HepG2 (cell line): ENCODE measurements around the gene KLF7. TPM values are rescaled to one million over a fixed set of nuclear protein-coding genes. Genes with fewer than 3 reads are reported as not detected.

Experiments
- ATAC-seq: fragments of 200-7000 bp; cut with Tn5 transposase; 3 replicates; pipeline ENCODE4 v1.9.1; 2020; ENCODE audit warnings: mild to moderate bottlenecking, moderate library complexity
- BruUV-seq: library from RNA; stranded (reverse); fragments of 400-500 nt; replicated peaks from 2 replicates; lab custom pipeline; 2021; lab: Mats Ljungman, UMichigan
- CTCF ChIA-PET: fragments of 300-600 bp; formaldehyde crosslinking; extraction: SDS; loops from one replicate; lab custom pipeline; 2021; ENCODE audit warnings: low total read pairs, inconsistent platforms, low intra/inter-chr PET ratio; lab: Yijun Ruan, JAX
- POLR2A ChIA-PET: fragments of 350-600 bp; sonication (Branson Sonifier 250); formaldehyde crosslinking; loops from one replicate; lab custom pipeline; 2020; ENCODE audit warnings: antibody characterized with exemption, inconsistent platforms; lab: Yijun Ruan, JAX
- DNase-seq: peaks from one replicate; pipeline ENCODE4 v3.0.0-alpha.2; 2015; ENCODE audit warnings: low spot score
- FAIRE-seq: peaks from 3 replicates; lab custom pipeline; 2011; peaks lifted over from hg19 to GRCh38; lab: Jason Lieb, UNC
- H2AFZ ChIP-seq: one replicate; pipeline ENCODE4 v1.6.1; 2011; ENCODE audit warnings: low read length, inconsistent platforms
- H3K27ac ChIP-seq: fragments of 300-600 bp; 3 replicates; pipeline ENCODE4 v1.8.0; 2011; ENCODE audit warnings: mixed run types, mild to moderate bottlenecking, mixed read lengths, low read length, inconsistent platforms; ENCODE audit not compliant: insufficient read depth; ENCODE audit errors: extremely low read length
- H3K27me3 ChIP-seq, 2 experiments: fragments of 200-600 bp in 1 of 2; 2 replicates in 1 of 2; 3 replicates in 1 of 2; pipeline versions ENCODE4 v1.6.0 to v1.8.0; 2011; ENCODE audit warnings: low read length in 2 of 2, mild to moderate bottlenecking in 2 of 2, moderate library complexity in 2 of 2, inconsistent platforms in 1 of 2; ENCODE audit not compliant: insufficient read depth in 2 of 2, control insufficient read depth in 1 of 2
- H3K36me3 ChIP-seq, 2 experiments: fragments of 200-600 bp in 1 of 2; replicated peaks in 1 of 2; 2 replicates in 1 of 2; 3 replicates in 1 of 2; pipeline versions ENCODE4 v1.5.1 to v1.8.0; 2011; ENCODE audit warnings: low read length in 2 of 2, inconsistent platforms in 1 of 2; ENCODE audit not compliant: insufficient read depth in 2 of 2, control insufficient read depth in 1 of 2
- H3K4me1 ChIP-seq: 2 replicates; pipeline ENCODE4 v1.5.1; 2012; ENCODE audit warnings: low read length, inconsistent platforms; ENCODE audit not compliant: insufficient read depth
- H3K4me2 ChIP-seq: 2 replicates; pipeline ENCODE4 v1.6.0; 2011; ENCODE audit warnings: low read depth, low read length, inconsistent platforms
- H3K4me3 ChIP-seq, 3 experiments: fragments of 200-600 bp in 1 of 3; sonication (generic), shearing (Covaris generic) in 1 of 3; replicated peaks in 1 of 3; 2 replicates each; pipeline ENCODE4 v1.5.1; 2011 to 2016; ENCODE audit warnings: low read length in 3 of 3, inconsistent platforms in 2 of 3, low read depth in 2 of 3, mild to moderate bottlenecking in 2 of 3, control low read depth in 1 of 3, mixed read lengths in 1 of 3; ENCODE audit not compliant: insufficient read depth in 1 of 3
- H3K79me2 ChIP-seq: one replicate; pipeline ENCODE4 v1.6.1; 2011; ENCODE audit warnings: low read length, inconsistent platforms; ENCODE audit not compliant: insufficient read depth
- H3K9ac ChIP-seq: 2 replicates; pipeline ENCODE4 v1.6.0; 2011; ENCODE audit warnings: mild to moderate bottlenecking, low read depth, low read length, inconsistent platforms; ENCODE audit not compliant: insufficient read depth
- H3K9me3 ChIP-seq: 2 replicates; pipeline ENCODE4 v1.5.1; 2012; ENCODE audit warnings: mild to moderate bottlenecking, low read length
- H4K20me1 ChIP-seq: 2 replicates; pipeline ENCODE4 v1.6.0; 2011; ENCODE audit warnings: inconsistent platforms, mild to moderate bottlenecking, low read length, moderate library complexity; ENCODE audit not compliant: insufficient read depth
- ATF1 ChIP-seq: IDR thresholded peaks from 2 replicates; pipeline ENCODE4 v1.6.1; 2016; ENCODE audit warnings: mild to moderate bottlenecking, control low read depth
- CEBPG ChIP-seq: IDR thresholded peaks from 2 replicates; pipeline ENCODE4 v1.6.1; 2016
- DNMT3B ChIP-seq: conservative IDR thresholded peaks from 2 replicates; pipeline ENCODE4 v1.6.1; 2016; ENCODE audit warnings: missing biosample characterization, control low read depth
- GTF2F1 ChIP-seq: fragments of 150-350 bp; IDR thresholded peaks from 2 replicates; pipeline ENCODE4 v1.6.1; 2014; ENCODE audit warnings: low read length
- GTF3A ChIP-seq: sonication (generic); formaldehyde crosslinking; conservative IDR thresholded peaks from 2 replicates; pipeline ENCODE4 v1.4.0; 2020; ENCODE audit warnings: mild to moderate bottlenecking, missing genetic modification reagents
- KLF15 ChIP-seq: sonication (generic); formaldehyde crosslinking; IDR thresholded peaks from 2 replicates; pipeline ENCODE4 v1.8.1; 2023; ENCODE audit warnings: borderline replicate concordance, mild to moderate bottlenecking, inconsistent platforms, missing genetic modification reagents, mixed read lengths
- NAIF1 ChIP-seq: sonication (generic); formaldehyde crosslinking; IDR thresholded peaks from 2 replicates; pipeline ENCODE4 v1.5.0; 2020; ENCODE audit warnings: mild to moderate bottlenecking, missing genetic modification reagents, borderline replicate concordance
- NR2C2 ChIP-seq: sonication (generic); formaldehyde crosslinking; IDR thresholded peaks from 2 replicates; pipeline ENCODE4 v1.4.0; 2020; ENCODE audit warnings: missing genetic modification reagents, mild to moderate bottlenecking, moderate library complexity, borderline replicate concordance
- RORA ChIP-seq: sonication (generic); formaldehyde crosslinking; IDR thresholded peaks from 2 replicates; pipeline ENCODE4 v1.5.0; 2020; ENCODE audit warnings: mild to moderate bottlenecking, missing genetic modification reagents, moderate library complexity
- SCMH1 ChIP-seq: sonication (generic); formaldehyde crosslinking; IDR thresholded peaks from 2 replicates; pipeline ENCODE4 v1.9.0; 2021; ENCODE audit warnings: missing genetic modification reagents, mild to moderate bottlenecking, borderline replicate concordance
- SMAD1 ChIP-seq: sonication (generic); formaldehyde crosslinking; IDR thresholded peaks from 2 replicates; pipeline ENCODE4 v1.4.0; 2020; ENCODE audit warnings: missing genetic modification reagents, low read depth, mild to moderate bottlenecking, borderline replicate concordance
- TEAD3 ChIP-seq: optimal IDR thresholded peaks from 2 replicates; pipeline ENCODE3; 2016; ENCODE audit warnings: borderline replicate concordance
- TRIM24 ChIP-seq: sonication (generic); formaldehyde crosslinking; IDR thresholded peaks from 2 replicates; pipeline ENCODE4 v1.8.0; 2022; ENCODE audit warnings: mild to moderate bottlenecking, missing genetic modification reagents
- ZMYM2 ChIP-seq: sonication (generic); formaldehyde crosslinking; IDR thresholded peaks from 2 replicates; pipeline ENCODE4 v1.8.0; 2022; ENCODE audit warnings: mild to moderate bottlenecking, missing genetic modification reagents
- ZNF766 ChIP-seq: sonication (generic); formaldehyde crosslinking; IDR thresholded peaks from 2 replicates; pipeline ENCODE4 v1.5.0; 2020; ENCODE audit warnings: missing genetic modification reagents, borderline replicate concordance
- WGBS: methylation state at CpG from one replicate; pipeline ENCODE4 v1.1.6; 2017; ENCODE audit warnings: low lambda C conversion rate; 5-methylcytosine and 5-hydroxymethylcytosine counted together
- in situ Hi-C: cut with HindIII; loops from 2 replicates; pipeline ENCODE4 v1.10.0; 2017; ENCODE audit warnings: low pct_unique_long_range_greater_than_20kb; ENCODE audit not compliant: extremely low pct_ligation_motif_present
- intact Hi-C: fragments of 100-400 bp; cut with micrococcal nuclease; formaldehyde crosslinking; loops from one replicate; pipeline ENCODE4 v1.10.0; 2022; ENCODE audit not compliant: unreplicated experiment
- polyA plus RNA-seq, 8 experiments: library from polyadenylated mRNA; depleted of rRNA in 3 of 8; stranded (reverse) in 7 of 8; unstranded in 1 of 8; fragments of >200 nt; fragmentation: Illumina TruSeq in 4 of 8; extraction: Trizol in 4 of 8; gene quantifications; 2 replicates each; pipeline versions ENCODE4 v1.2.1 to v1.2.3, GENCODE V29; 2011 to 2016; ENCODE audit warnings: low read depth in 4 of 8, missing spikeins in 1 of 8, mixed read lengths in 1 of 8; ENCODE audit not compliant: insufficient read depth in 1 of 8
- total RNA-seq, 5 experiments: library from RNA; depleted of rRNA; stranded (reverse); fragments of >200 nt; fragmentation: Illumina TruSeq; extraction: Trizol; gene quantifications; 2 replicates each; pipeline ENCODE4 v1.2.3, GENCODE V29; 2016; ENCODE audit warnings: low read depth in 1 of 5
- TF ChIP-seq, protein P1 (sequence below): sonication (generic); formaldehyde crosslinking; IDR thresholded peaks from 2 replicates; pipeline ENCODE4 v1.4.0; 2020; ENCODE audit warnings: mild to moderate bottlenecking, missing genetic modification reagents
- TF ChIP-seq, protein P2 (sequence below): sonication (generic); formaldehyde crosslinking; IDR thresholded peaks from 2 replicates; pipeline ENCODE4 v1.4.0; 2020; ENCODE audit warnings: missing genetic modification reagents, borderline replicate concordance

KLF7 gene
- total and polyA plus RNA-seq, 2 of the 13 experiments (the other 11 are each of a cell fraction or from before 2014, with no cell fraction given): 2.6 to 5.4 TPM

DNA sequence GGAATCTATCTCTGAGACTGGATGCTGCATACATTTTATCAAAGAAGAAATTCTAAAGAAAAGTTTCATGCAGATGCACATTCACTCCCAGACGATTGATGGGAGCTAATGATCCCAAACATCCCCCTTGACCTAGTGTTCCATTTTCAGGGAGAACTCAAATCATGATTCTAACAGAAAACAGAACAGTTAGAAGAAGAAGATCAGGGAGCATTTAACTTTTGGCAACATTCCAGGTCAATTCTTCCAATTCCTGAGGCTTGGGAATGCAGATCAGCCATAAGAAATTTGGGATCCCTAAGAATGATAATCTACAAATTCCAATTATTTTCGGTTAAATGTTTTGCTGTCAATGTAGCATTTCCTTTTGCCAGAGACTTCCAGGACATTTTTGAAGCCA, 129.9 kb downstream of the KLF7 start:
- 0 out of 5 replicates have a peak, but pooled peaks cover 0 to 7% of the 10 kb centered on the region in 2 experiments for H3K27me3 ChIP-seq
- no peak overlapping the region for H3K4me2 ChIP-seq
- POLR2A ChIA-PET: no interaction called here
- H4K20me1 ChIP-seq: no peaks in the 10 kb centered on the region
- H3K4me3 ChIP-seq: no peak overlapping the region
- no peaks in the 10 kb centered on the region for H3K79me2 ChIP-seq
- H3K27ac ChIP-seq: no peak overlapping the region
- FAIRE-seq: no peak
- in situ Hi-C loops (no loop called here), intact Hi-C loops (no loop called here)
- H3K9me3 ChIP-seq: no peaks in the 10 kb centered on the region
- H3K4me1 ChIP-seq: no peaks in the 10 kb centered on the region
- no peak overlapping the region for H3K9ac ChIP-seq
- CTCF ChIA-PET: no interaction called here
- no peaks in the 10 kb centered on the region for H3K36me3 ChIP-seq
- 7% methylated on average over 2 of the region's 2 CpGs for WGBS
- ATAC-seq: no peak
- no peak for DNase-seq
- no peak overlapping the region for H2AFZ ChIP-seq
- BruUV-seq: no TSS peak
- TF ChIP-seq NR2C2: no peak
- no peak for TF ChIP-seq TRIM24 (CRISPR knock-in tag)
- TF ChIP-seq KLF15 (CRISPR knock-in tag): no peak
- TF ChIP-seq, all 625 proteins: peak for 0

DNA sequence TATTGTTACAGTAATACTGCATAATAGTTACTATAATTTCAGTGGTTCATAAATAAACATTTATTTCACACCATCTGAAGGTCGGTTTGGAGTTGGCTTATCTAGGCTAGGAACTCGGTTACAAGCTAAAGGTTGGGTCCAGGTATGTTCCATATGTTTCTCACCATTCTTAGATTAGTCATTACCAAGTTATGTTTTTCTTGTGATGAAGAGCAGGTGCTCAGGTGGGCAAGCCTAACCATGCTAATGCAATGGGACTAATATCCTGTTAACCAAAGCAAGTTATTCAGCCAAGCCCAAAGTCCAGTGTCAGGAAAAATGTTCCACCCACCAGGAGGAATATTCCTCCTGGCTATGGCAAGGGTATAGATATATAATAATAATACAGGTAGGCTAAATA, 133.3 kb downstream of the KLF7 start:
- BruUV-seq: no TSS peak
- DNase-seq (no peak), FAIRE-seq (no peak), ATAC-seq (no peak)
- H3K4me1 ChIP-seq: no peaks in the 10 kb centered on the region
- H3K36me3 ChIP-seq: no peaks in the 10 kb centered on the region
- CTCF ChIA-PET: no interaction called here
- POLR2A ChIA-PET: no interaction called here
- in situ Hi-C loops (no loop called here), intact Hi-C loops (no loop called here)
- H3K9me3 ChIP-seq: no peaks in the 10 kb centered on the region
- H4K20me1 ChIP-seq: no peaks in the 10 kb centered on the region
- 0% methylated on average over 2 of the region's 2 CpGs for WGBS
- H3K27me3 ChIP-seq: no peaks in the 10 kb centered on the region
- no peaks in the 10 kb centered on the region for H3K79me2 ChIP-seq
- TF ChIP-seq ZMYM2 (CRISPR knock-in tag) (no peak), ATF1 (CRISPR knock-in tag) (no peak), CEBPG (CRISPR knock-in tag) (no peak), SMAD1 (CRISPR knock-in tag) (no peak), ZNF766 (CRISPR knock-in tag) (no peak), TEAD3 (no peak), GTF3A (CRISPR knock-in tag) (no peak), DNMT3B (CRISPR knock-in tag) (no peak), RORA (CRISPR knock-in tag) (no peak), GTF2F1 (no peak), NAIF1 (CRISPR knock-in tag) (no peak), SCMH1 (CRISPR knock-in tag) (no peak)
- TF ChIP-seq, protein P1, sequence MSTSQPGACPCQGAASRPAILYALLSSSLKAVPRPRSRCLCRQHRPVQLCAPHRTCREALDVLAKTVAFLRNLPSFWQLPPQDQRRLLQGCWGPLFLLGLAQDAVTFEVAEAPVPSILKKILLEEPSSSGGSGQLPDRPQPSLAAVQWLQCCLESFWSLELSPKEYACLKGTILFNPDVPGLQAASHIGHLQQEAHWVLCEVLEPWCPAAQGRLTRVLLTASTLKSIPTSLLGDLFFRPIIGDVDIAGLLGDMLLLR: no peak
- TF ChIP-seq, protein P2, sequence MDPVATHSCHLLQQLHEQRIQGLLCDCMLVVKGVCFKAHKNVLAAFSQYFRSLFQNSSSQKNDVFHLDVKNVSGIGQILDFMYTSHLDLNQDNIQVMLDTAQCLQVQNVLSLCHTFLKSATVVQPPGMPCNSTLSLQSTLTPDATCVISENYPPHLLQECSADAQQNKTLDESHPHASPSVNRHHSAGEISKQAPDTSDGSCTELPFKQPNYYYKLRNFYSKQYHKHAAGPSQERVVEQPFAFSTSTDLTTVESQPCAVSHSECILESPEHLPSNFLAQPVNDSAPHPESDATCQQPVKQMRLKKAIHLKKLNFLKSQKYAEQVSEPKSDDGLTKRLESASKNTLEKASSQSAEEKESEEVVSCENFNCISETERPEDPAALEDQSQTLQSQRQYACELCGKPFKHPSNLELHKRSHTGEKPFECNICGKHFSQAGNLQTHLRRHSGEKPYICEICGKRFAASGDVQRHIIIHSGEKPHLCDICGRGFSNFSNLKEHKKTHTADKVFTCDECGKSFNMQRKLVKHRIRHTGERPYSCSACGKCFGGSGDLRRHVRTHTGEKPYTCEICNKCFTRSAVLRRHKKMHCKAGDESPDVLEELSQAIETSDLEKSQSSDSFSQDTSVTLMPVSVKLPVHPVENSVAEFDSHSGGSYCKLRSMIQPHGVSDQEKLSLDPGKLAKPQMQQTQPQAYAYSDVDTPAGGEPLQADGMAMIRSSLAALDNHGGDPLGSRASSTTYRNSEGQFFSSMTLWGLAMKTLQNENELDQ (CRISPR knock-in tag): no peak
- H3K27ac ChIP-seq: no peak overlapping the region
- H3K4me3 ChIP-seq: no peak overlapping the region
- H3K9ac ChIP-seq: no peak overlapping the region
- no peak overlapping the region for H3K4me2 ChIP-seq
- no peak overlapping the region for H2AFZ ChIP-seq
